Measurements from ENCODE around the gene HECTD2.
"Not testable (repeated sequence)": the region's sequence is repeated elsewhere in the genome, so short reads cannot be mapped to it uniquely, and the experiment has no call there.

HECTD2 gene

GRCh38 chr10:91534789-91535188, 124.6 kb downstream of the HECTD2 start:
- in situ Hi-C loops (cut with HindIII; ENCODE audit: low sequenced_read_pairs), result not testable (repeated sequence)

GRCh38 chr10:91536111-91536510, 126.0 kb downstream of the HECTD2 start:
- in situ Hi-C loops (cut with HindIII; ENCODE audit: low sequenced_read_pairs), result no loop called here

- in situ Hi-C loops (cut with HindIII; ENCODE audit: low sequenced_read_pairs), result no loop called here
Measured at GRCh38 chr10:91536733-91537132, 126.6 kb downstream of the HECTD2 start.

GRCh38 chr10:91537614-91538383, 127.7 kb downstream of the HECTD2 start:
- in situ Hi-C loops (cut with HindIII; ENCODE audit: low sequenced_read_pairs), result no loop called here

GRCh38 chr10:91539930-91540329, 129.8 kb downstream of the HECTD2 start:
- in situ Hi-C loops (cut with HindIII; ENCODE audit: low sequenced_read_pairs), result no loop called here

- in situ Hi-C loops (cut with HindIII; ENCODE audit: low sequenced_read_pairs), result no loop called here
Measured at GRCh38 chr10:91540733-91541132, 130.6 kb downstream of the HECTD2 start.

- in situ Hi-C loops (cut with HindIII; ENCODE audit: low sequenced_read_pairs), result no loop called here
Measured at GRCh38 chr10:91541481-91541880, 131.3 kb downstream of the HECTD2 start.

- in situ Hi-C loops (cut with HindIII; ENCODE audit: low sequenced_read_pairs), result no loop called here
Measured at GRCh38 chr10:91545384-91545783, 135.2 kb downstream of the HECTD2 start.

GRCh38 chr10:91545838-91546237, 135.7 kb downstream of the HECTD2 start:
- in situ Hi-C loops (cut with HindIII; ENCODE audit: low sequenced_read_pairs), result no loop called here

GRCh38 chr10:91549262-91549661, 139.1 kb downstream of the HECTD2 start:
- in situ Hi-C loops (cut with HindIII; ENCODE audit: low sequenced_read_pairs), result no loop called here

GRCh38 chr10:91550021-91550420, 139.9 kb downstream of the HECTD2 start:
- in situ Hi-C loops (cut with HindIII; ENCODE audit: low sequenced_read_pairs), result no loop called here

GRCh38 chr10:91551856-91552255, 141.7 kb downstream of the HECTD2 start:
- in situ Hi-C loops (cut with HindIII; ENCODE audit: low sequenced_read_pairs), result no loop called here

- in situ Hi-C loops (cut with HindIII; ENCODE audit: low sequenced_read_pairs), result no loop called here
Measured at GRCh38 chr10:91552274-91553095, 142.3 kb downstream of the HECTD2 start.

GRCh38 chr10:91555455-91555854, 145.3 kb downstream of the HECTD2 start:
- in situ Hi-C loops (cut with HindIII; ENCODE audit: low sequenced_read_pairs), result no loop called here

GRCh38 chr10:91556691-91557566, 146.8 kb downstream of the HECTD2 start:
- in situ Hi-C loops (cut with HindIII; ENCODE audit: low sequenced_read_pairs), result no loop called here

GRCh38 chr10:91557651-91558111, 147.5 kb downstream of the HECTD2 start:
- in situ Hi-C loops (cut with HindIII; ENCODE audit: low sequenced_read_pairs), result no loop called here

- in situ Hi-C loops (cut with HindIII; ENCODE audit: low sequenced_read_pairs), result no loop called here
Measured at GRCh38 chr10:91558473-91558872, 148.3 kb downstream of the HECTD2 start.

GRCh38 chr10:91559169-91559568, 149.0 kb downstream of the HECTD2 start:
- in situ Hi-C loops (cut with HindIII; ENCODE audit: low sequenced_read_pairs), result no loop called here

- in situ Hi-C loops (cut with HindIII; ENCODE audit: low sequenced_read_pairs), result no loop called here
Measured at GRCh38 chr10:91559750-91560149, 149.6 kb downstream of the HECTD2 start.

GRCh38 chr10:91560827-91561226, 150.7 kb downstream of the HECTD2 start:
- in situ Hi-C loops (cut with HindIII; ENCODE audit: low sequenced_read_pairs), result not testable (repeated sequence)

Data from endothelial cell of hepatic sinusoid (primary cell).